GM23338 (cell line): ENCODE data around the gene FAM171A2. TPM values are rescaled to one million over a fixed set of nuclear protein-coding genes. Genes with fewer than 3 reads are reported as not detected.

ENCODE experiments used
- ATAC-seq: fragments of 200-7000 bp; cut with Tn5 transposase; 3 replicates; pipeline ENCODE4 v1.9.1; 2020
- DNase-seq: peaks from one replicate; pipeline ENCODE4 v3.0.0-alpha.2; 2015; ENCODE audit warnings: low spot score
- H2AFZ ChIP-seq: fragments of 200-600 bp; sonication (generic); 2 replicates; pipeline ENCODE4 v1.8.0; 2016; ENCODE audit warnings: antibody characterized with exemption, mild to moderate bottlenecking, moderate library complexity
- H3F3A ChIP-seq: fragments of 200-600 bp; sonication (generic); replicated peaks from 2 replicates; pipeline ENCODE4 v1.8.0; 2017; ENCODE audit warnings: antibody characterized with exemption, mixed run types, low read depth
- H3K27ac ChIP-seq: fragments of 200-600 bp; sonication (generic); 2 replicates; pipeline ENCODE4 v1.6.1; 2016; ENCODE audit warnings: low read depth
- H3K27me3 ChIP-seq: fragments of 200-600 bp; sonication (generic); 2 replicates; pipeline ENCODE4 v1.8.0; 2016; ENCODE audit warnings: mild to moderate bottlenecking, mixed run types, moderate library complexity; ENCODE audit not compliant: insufficient read depth
- H3K36me3 ChIP-seq: fragments of 200-600 bp; sonication (generic); 2 replicates; pipeline ENCODE4 v1.8.0; 2016; ENCODE audit warnings: mild to moderate bottlenecking; ENCODE audit not compliant: insufficient read depth
- H3K4me1 ChIP-seq: fragments of 200-600 bp; sonication (generic); 2 replicates; pipeline ENCODE4 v1.8.0; 2016; ENCODE audit warnings: mild to moderate bottlenecking, moderate library complexity; ENCODE audit not compliant: insufficient read depth
- H3K4me2 ChIP-seq: fragments of 200-600 bp; sonication (generic); 2 replicates; pipeline ENCODE4 v1.7.1; 2017; ENCODE audit warnings: mixed run types
- H3K4me3 ChIP-seq: fragments of 200-600 bp; sonication (generic); 2 replicates; pipeline ENCODE4 v1.6.1; 2016; ENCODE audit warnings: mixed run types
- H3K79me2 ChIP-seq: fragments of 200-600 bp; sonication (generic); replicated peaks from 2 replicates; pipeline ENCODE4 v1.8.0; 2017; ENCODE audit warnings: mild to moderate bottlenecking; ENCODE audit not compliant: insufficient read depth
- H3K9me2 ChIP-seq: fragments of 200-600 bp; sonication (generic); 2 replicates; pipeline ENCODE4 v1.8.0; 2017; ENCODE audit not compliant: insufficient read depth
- H4K20me1 ChIP-seq: fragments of 200-600 bp; sonication (generic); replicated peaks from 2 replicates; pipeline ENCODE4 v1.8.0; 2017; ENCODE audit warnings: mild to moderate bottlenecking; ENCODE audit not compliant: insufficient read depth
- H3K27ac Mint-ChIP-seq: 2 replicates; pipeline ENCODE4 v1.8.0; 2020; ENCODE audit warnings: inconsistent platforms, mild to moderate bottlenecking, moderate library complexity, mixed read lengths
- H3K27me3 Mint-ChIP-seq: 3 replicates; pipeline ENCODE4 v1.8.0; 2022; ENCODE audit warnings: low read depth, mild to moderate bottlenecking, moderate library complexity, mixed read lengths, inconsistent platforms; ENCODE audit not compliant: insufficient read depth, poor library complexity
- H3K36me3 Mint-ChIP-seq: 3 replicates; pipeline ENCODE4 v1.8.0; 2021; ENCODE audit warnings: low read depth, mild to moderate bottlenecking, inconsistent platforms, moderate library complexity, mixed read lengths
- H3K4me1 Mint-ChIP-seq: 3 replicates; pipeline ENCODE4 v1.8.0; 2020; ENCODE audit warnings: mild to moderate bottlenecking, inconsistent platforms, mixed read lengths
- H3K4me3 Mint-ChIP-seq: 3 replicates; pipeline ENCODE4 v1.8.0; 2021; ENCODE audit warnings: moderate library complexity, mild to moderate bottlenecking, inconsistent platforms, mixed read lengths
- H3K9me3 Mint-ChIP-seq: 3 replicates; pipeline ENCODE4 v1.8.0; 2020; ENCODE audit warnings: moderate library complexity, mild to moderate bottlenecking, inconsistent platforms, mixed read lengths
- POLR2AphosphoS5 ChIP-seq: IDR thresholded peaks from 2 replicates; pipeline ENCODE4 v1.6.1; 2016; ENCODE audit warnings: antibody characterized with exemption, low read depth
- ZNF114 ChIP-seq: fragments of 250-450 bp; sonication (Bioruptor Pico); IDR thresholded peaks from 2 replicates; pipeline ENCODE4 v1.5.0; 2020; ENCODE audit warnings: mild to moderate bottlenecking, moderate library complexity
- polyA plus RNA-seq: library from polyadenylated mRNA; unstranded; fragments of >200 nt; fragmentation: Nextera tagmentation; extraction: Ambion mirVana; gene quantifications from 2 replicates; pipeline ENCODE4 v1.2.1, GENCODE V29; 2016
- total RNA-seq: library from RNA; depleted of rRNA; stranded (reverse); fragments of >200 nt; shearing (Covaris generic); gene quantifications from 2 replicates; pipeline ENCODE4 v1.2.3, GENCODE V29; 2014
- TF ChIP-seq, protein P1 (sequence below): fragments of 250-450 bp; sonication (Bioruptor Pico); IDR thresholded peaks from 2 replicates; pipeline ENCODE4 v1.5.0; 2020; ENCODE audit warnings: mild to moderate bottlenecking, moderate library complexity
- TF ChIP-seq, protein P2 (sequence below): IDR thresholded peaks from one replicate; pipeline ENCODE4 v1.6.1; 2018; ENCODE audit warnings: antibody characterized with exemption; ENCODE audit not compliant: unreplicated experiment

FAM171A2 gene
- total and polyA plus RNA-seq, 2 experiments from 2014 or later, result 4.1 to 35.4 TPM

DNA sequence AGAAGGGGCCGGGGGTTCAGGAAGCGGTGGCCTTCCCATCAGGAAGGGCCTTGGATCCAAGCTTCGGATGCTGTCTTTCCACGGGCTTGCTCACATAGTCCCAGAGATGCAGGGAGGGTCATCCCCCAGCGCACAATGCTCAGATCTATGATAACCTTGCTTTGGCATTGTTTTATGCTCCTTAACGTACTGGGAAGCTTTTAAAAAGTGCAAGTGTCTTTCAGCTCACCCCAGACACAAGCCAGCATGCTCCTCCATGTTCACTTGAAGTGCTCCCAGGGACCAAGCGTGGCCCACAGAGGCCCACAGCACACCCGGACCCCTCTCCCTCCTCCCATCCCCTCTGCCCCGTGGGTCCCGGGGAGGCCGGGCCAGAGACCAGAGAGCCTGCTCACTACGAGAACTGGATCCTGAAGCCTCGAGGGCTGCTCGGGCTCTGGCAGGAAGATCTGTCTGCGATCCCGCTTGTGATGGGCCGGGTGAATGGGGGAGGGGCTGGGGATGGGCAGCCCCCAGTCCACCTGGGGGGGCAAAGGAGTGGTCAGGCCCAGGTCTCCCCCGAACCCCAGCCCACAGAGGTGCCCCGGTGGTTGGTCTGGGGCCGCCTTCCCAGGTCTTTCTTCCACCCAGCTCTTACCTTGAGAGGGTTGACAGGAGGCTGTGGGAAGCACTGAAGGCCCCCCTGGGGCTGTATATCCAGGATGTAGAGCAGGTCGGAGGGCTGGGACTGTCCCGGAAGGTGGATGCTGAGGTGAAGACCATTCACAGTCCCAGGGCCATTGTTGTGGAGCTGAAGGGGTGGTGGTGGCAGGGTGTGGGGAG is 11.8 kb upstream of the FAM171A2 start (continued):
- TF ChIP-seq, protein P1, sequence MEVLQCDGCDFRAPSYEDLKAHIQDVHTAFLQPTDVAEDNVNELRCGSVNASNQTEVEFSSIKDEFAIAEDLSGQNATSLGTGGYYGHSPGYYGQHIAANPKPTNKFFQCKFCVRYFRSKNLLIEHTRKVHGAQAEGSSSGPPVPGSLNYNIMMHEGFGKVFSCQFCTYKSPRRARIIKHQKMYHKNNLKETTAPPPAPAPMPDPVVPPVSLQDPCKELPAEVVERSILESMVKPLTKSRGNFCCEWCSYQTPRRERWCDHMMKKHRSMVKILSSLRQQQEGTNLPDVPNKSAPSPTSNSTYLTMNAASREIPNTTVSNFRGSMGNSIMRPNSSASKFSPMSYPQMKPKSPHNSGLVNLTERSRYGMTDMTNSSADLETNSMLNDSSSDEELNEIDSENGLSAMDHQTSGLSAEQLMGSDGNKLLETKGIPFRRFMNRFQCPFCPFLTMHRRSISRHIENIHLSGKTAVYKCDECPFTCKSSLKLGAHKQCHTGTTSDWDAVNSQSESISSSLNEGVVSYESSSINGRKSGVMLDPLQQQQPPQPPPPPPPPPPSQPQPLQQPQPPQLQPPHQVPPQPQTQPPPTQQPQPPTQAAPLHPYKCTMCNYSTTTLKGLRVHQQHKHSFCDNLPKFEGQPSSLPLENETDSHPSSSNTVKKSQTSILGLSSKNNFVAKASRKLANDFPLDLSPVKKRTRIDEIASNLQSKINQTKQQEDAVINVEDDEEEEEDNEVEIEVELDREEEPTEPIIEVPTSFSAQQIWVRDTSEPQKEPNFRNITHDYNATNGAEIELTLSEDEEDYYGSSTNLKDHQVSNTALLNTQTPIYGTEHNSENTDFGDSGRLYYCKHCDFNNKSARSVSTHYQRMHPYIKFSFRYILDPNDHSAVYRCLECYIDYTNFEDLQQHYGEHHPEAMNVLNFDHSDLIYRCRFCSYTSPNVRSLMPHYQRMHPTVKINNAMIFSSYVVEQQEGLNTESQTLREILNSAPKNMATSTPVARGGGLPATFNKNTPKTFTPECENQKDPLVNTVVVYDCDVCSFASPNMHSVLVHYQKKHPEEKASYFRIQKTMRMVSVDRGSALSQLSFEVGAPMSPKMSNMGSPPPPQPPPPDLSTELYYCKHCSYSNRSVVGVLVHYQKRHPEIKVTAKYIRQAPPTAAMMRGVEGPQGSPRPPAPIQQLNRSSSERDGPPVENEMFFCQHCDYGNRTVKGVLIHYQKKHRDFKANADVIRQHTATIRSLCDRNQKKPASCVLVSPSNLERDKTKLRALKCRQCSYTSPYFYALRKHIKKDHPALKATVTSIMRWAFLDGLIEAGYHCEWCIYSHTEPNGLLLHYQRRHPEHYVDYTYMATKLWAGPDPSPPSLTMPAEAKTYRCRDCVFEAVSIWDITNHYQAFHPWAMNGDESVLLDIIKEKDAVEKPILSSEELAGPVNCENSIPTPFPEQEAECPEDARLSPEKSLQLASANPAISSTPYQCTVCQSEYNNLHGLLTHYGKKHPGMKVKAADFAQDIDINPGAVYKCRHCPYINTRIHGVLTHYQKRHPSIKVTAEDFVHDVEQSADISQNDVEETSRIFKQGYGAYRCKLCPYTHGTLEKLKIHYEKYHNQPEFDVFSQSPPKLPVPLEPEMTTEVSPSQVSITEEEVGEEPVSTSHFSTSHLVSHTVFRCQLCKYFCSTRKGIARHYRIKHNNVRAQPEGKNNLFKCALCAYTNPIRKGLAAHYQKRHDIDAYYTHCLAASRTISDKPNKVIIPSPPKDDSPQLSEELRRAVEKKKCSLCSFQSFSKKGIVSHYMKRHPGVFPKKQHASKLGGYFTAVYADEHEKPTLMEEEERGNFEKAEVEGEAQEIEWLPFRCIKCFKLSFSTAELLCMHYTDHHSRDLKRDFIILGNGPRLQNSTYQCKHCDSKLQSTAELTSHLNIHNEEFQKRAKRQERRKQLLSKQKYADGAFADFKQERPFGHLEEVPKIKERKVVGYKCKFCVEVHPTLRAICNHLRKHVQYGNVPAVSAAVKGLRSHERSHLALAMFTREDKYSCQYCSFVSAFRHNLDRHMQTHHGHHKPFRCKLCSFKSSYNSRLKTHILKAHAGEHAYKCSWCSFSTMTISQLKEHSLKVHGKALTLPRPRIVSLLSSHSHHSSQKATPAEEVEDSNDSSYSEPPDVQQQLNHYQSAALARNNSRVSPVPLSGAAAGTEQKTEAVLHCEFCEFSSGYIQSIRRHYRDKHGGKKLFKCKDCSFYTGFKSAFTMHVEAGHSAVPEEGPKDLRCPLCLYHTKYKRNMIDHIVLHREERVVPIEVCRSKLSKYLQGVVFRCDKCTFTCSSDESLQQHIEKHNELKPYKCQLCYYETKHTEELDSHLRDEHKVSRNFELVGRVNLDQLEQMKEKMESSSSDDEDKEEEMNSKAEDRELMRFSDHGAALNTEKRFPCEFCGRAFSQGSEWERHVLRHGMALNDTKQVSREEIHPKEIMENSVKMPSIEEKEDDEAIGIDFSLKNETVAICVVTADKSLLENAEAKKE (CRISPR knock-in tag), result no peak
- TF ChIP-seq ZNF114 (CRISPR knock-in tag), result no peak

DNA sequence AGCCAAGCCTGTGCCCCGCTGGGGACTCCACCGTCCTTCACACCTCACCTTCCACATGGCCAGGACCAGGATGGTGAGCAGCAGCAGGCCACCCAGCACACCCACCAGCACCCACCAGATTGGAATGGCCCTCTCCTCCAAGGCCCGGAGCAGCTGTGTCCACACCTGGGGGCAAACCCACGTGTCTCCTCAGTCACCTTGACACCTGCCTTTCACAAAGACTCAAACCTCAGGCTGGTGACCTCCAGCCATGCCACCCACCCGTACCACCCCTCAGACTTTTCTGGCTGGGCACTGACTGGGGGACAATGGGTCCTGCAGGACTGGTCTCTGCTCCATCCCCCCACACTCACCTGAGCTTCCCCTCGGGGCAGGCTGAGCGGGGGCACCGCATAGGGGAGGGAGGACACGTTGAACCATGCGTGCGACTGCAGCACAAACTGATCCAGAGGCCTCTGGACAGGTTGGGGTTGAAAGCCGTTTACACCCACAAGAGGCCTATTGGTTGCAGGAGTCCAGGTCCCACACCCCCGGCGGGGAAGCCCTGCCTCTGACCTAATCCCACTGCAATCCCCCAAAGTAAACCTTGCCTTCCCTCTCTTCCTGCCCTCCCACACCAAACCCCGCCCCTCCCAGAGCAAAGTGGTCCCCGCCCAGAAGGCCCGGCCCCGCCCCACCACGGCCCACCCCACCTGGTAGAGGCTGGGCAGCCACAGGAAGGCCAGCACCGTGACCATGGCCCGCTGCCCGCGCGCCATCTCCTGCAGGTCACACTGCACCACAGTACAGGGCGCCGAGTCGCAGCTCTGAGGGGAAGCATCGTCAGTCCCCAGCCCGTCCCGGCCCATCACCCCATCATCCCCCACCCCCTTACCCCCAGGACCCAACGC is 10.9 kb upstream of the FAM171A2 start:
- Histone ChIP-seq H2AFZ (peak overlapping the region; percentile 84), H3K79me2 (no peaks in the 10 kb centered on the region), H3K4me3 (peak overlapping the region; percentile 49), H3K9me2 (no peaks in the 10 kb centered on the region), H3K27me3 (0 out of 2 replicates have a peak, but pooled peaks cover 5% of the 10 kb centered on the region), H4K20me1 (no peaks in the 10 kb centered on the region), H3K4me2 (peak overlapping the region; percentile 80), H3K36me3 (no peaks in the 10 kb centered on the region), H3K4me1 (peaks cover 21% of the 10 kb centered on the region), H3K27ac (no peak overlapping the region), H3F3A (peaks cover 8% of the 10 kb centered on the region)
- ATAC-seq (peak; percentile 75), DNase-seq (peak; percentile 85)
- Mint-ChIP-seq H3K27ac (no peak overlapping the region), H3K4me3 (peak overlapping the region; percentile 49), H3K4me1 (peaks cover 25% of the 10 kb centered on the region), H3K9me3 (no peaks in the 10 kb centered on the region; the same call in 2 of the 3 replicates), H3K27me3 (peaks cover 18% of the 10 kb centered on the region), H3K36me3 (peaks cover 3% of the 10 kb centered on the region; the same call in 1 of the 3 replicates)
- peak; percentile 72 for TF ChIP-seq POLR2AphosphoS5
- TF ChIP-seq, protein P2, sequence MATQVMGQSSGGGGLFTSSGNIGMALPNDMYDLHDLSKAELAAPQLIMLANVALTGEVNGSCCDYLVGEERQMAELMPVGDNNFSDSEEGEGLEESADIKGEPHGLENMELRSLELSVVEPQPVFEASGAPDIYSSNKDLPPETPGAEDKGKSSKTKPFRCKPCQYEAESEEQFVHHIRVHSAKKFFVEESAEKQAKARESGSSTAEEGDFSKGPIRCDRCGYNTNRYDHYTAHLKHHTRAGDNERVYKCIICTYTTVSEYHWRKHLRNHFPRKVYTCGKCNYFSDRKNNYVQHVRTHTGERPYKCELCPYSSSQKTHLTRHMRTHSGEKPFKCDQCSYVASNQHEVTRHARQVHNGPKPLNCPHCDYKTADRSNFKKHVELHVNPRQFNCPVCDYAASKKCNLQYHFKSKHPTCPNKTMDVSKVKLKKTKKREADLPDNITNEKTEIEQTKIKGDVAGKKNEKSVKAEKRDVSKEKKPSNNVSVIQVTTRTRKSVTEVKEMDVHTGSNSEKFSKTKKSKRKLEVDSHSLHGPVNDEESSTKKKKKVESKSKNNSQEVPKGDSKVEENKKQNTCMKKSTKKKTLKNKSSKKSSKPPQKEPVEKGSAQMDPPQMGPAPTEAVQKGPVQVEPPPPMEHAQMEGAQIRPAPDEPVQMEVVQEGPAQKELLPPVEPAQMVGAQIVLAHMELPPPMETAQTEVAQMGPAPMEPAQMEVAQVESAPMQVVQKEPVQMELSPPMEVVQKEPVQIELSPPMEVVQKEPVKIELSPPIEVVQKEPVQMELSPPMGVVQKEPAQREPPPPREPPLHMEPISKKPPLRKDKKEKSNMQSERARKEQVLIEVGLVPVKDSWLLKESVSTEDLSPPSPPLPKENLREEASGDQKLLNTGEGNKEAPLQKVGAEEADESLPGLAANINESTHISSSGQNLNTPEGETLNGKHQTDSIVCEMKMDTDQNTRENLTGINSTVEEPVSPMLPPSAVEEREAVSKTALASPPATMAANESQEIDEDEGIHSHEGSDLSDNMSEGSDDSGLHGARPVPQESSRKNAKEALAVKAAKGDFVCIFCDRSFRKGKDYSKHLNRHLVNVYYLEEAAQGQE, result no peak
